Fibroblast of gingiva (primary cell): ENCODE results near the gene GLIPR1L2.
A peak's percentile ranks its signal among the peaks of the same experiment; 100 is the strongest.
"Not testable (repeated sequence)": the region's sequence is repeated elsewhere in the genome, so short reads cannot be mapped to it uniquely, and the experiment has no call there.

Experiments used
- DNase-seq: peaks from one replicate; pipeline ENCODE4 v3.0.0-alpha.2; 2011; ENCODE audit warnings: low read depth

Gene GLIPR1L2

GRCh38 chr12:75390899-75391538, at the start of gene GLIPR1L2:
TSS of gene GLIPR1L2 (plus strand) at chr12:75391089. CDS start at chr12:75391117, 28 bp downstream.
- peak; percentile 98 for DNase-seq

- no peak for DNase-seq
Measured at GRCh38 chr12:75341873-75342272, 49.0 kb upstream of the GLIPR1L2 start.

GRCh38 chr12:75345531-75345930, 45.4 kb upstream of the GLIPR1L2 start:
- no peak for DNase-seq

- DNase-seq, result not testable (repeated sequence)
Measured at GRCh38 chr12:75346215-75346614, 44.7 kb upstream of the GLIPR1L2 start.

- DNase-seq, result no peak
Measured at GRCh38 chr12:75349946-75350345, 40.9 kb upstream of the GLIPR1L2 start.

GRCh38 chr12:75350413-75350812, 40.5 kb upstream of the GLIPR1L2 start:
- no peak for DNase-seq

GRCh38 chr12:75354011-75354410, 36.9 kb upstream of the GLIPR1L2 start:
- no peak for DNase-seq

- DNase-seq, result no peak
Measured at GRCh38 chr12:75360920-75361319, 30.0 kb upstream of the GLIPR1L2 start.

- DNase-seq, result no peak
Measured at GRCh38 chr12:75361408-75361807, 29.5 kb upstream of the GLIPR1L2 start.

GRCh38 chr12:75364919-75365318, 26.0 kb upstream of the GLIPR1L2 start:
- DNase-seq, result peak; percentile 90

GRCh38 chr12:75366629-75367028, 24.3 kb upstream of the GLIPR1L2 start:
- DNase-seq, result no peak

GRCh38 chr12:75374971-75375370, 15.9 kb upstream of the GLIPR1L2 start:
- no peak for DNase-seq

- peak; percentile 54 for DNase-seq
Measured at GRCh38 chr12:75378354-75378753, 12.5 kb upstream of the GLIPR1L2 start.

GRCh38 chr12:75389061-75389460, 1.8 kb upstream of the GLIPR1L2 start:
- DNase-seq, result no peak

- no peak for DNase-seq
Measured at GRCh38 chr12:75389706-75390105, 1.2 kb upstream of the GLIPR1L2 start.

- no peak for DNase-seq
Measured at GRCh38 chr12:75390156-75390898, 562 bp upstream of the GLIPR1L2 start.

GRCh38 chr12:75404231-75404630, 13.3 kb downstream of the GLIPR1L2 start:
- DNase-seq, result peak; percentile 45

- no peak for DNase-seq
Measured at GRCh38 chr12:75407683-75408082, 16.8 kb downstream of the GLIPR1L2 start.

- DNase-seq, result no peak
Measured at GRCh38 chr12:75409830-75410229, 18.9 kb downstream of the GLIPR1L2 start.

GRCh38 chr12:75414671-75415070, 23.8 kb downstream of the GLIPR1L2 start:
- no peak for DNase-seq

- no peak for DNase-seq
Measured at GRCh38 chr12:75419841-75420240, 29.0 kb downstream of the GLIPR1L2 start.

- no peak for DNase-seq
Measured at GRCh38 chr12:75427491-75427890, 36.6 kb downstream of the GLIPR1L2 start.

- DNase-seq, result no peak
Measured at GRCh38 chr12:75428767-75429166, 37.9 kb downstream of the GLIPR1L2 start.

GRCh38 chr12:75432924-75433323, 42.0 kb downstream of the GLIPR1L2 start:
- DNase-seq, result peak; percentile 4
